HG03520 (cell line): Measurements from ENCODE around the gene DRC7.

Experiments used
- ATAC-seq: cut with Tn5 transposase; IDR thresholded peaks from one replicate; pipeline ENCODE4 v1.9.1; 2021; ENCODE audit warnings: mild to moderate bottlenecking, moderate library complexity; ENCODE audit not compliant: unreplicated experiment

DRC7 gene

DNA sequence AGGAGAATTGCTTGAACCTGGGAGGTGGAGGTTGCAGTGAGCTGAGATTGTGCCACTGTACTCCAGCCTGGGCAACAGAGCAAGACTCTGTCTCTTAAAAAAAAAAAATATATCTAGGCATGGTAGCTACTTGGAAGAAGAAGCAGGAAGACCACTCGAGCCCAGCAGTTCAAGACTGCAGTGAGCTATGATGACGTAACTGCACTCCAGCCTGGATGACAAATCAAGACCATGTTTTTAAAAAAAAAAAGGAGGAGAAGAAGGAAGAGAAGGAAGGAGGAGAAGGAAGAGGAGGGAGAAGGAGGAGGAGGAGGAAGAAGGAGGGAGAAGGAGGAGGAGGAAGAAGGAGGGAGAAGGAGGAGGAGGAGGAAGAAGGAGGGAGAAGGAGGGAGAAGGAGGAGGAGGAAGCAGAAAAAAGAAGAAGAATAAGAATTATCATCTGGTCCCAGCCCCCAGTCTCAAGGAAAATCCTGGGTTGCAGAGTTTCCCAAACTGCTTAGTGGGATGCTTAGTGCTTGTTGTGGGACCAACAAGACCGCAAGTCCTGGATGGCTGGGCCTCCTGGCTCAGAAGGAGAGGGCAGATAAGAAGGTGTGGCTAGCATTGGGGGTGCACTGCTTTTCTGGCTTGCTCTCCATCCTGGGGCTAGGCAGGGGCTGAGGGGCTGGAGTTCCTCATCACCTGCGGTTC lies 3.7 kb upstream of the DRC7 start:
- no peak for ATAC-seq

DNA sequence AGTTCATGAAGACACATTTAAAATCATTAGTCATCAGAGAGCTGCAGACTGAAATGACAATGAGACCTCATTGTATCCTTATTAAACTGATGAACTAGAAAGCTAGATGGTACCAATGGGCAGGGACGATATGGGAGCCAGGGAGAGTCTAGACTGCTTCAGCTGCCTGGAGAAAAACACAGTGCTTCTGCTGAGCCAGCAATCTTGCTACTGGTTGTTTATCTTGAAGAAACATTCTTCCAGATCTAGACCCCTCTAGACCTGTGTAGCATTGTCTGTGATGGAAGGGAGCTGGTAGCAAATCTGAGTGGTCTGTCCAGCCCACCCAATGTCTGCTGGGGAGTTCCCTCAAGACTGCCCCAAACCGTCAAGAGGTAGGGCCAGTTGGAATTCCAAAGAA lies 2.0 kb upstream of the DRC7 start:
- no peak for ATAC-seq

DNA sequence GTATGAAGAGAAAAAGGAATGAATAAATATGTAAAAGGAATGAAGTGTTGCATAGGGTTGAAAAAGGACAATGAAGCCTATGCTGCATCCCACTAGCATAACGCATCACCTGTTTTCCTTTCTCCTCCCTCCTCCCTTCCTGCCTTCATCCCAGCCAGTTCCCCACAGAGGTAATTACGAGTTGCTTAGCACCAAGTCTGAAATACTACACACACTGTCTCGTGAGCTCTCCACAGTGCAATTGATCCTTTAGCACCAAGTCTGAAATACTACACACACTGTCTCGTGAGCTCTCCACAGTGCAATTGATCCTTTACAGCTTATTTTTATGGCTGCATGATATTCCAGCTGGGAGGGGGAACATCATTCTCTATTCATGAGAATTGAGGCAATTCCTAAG lies 1.1 kb upstream of the DRC7 start:
- ATAC-seq: no peak

DNA sequence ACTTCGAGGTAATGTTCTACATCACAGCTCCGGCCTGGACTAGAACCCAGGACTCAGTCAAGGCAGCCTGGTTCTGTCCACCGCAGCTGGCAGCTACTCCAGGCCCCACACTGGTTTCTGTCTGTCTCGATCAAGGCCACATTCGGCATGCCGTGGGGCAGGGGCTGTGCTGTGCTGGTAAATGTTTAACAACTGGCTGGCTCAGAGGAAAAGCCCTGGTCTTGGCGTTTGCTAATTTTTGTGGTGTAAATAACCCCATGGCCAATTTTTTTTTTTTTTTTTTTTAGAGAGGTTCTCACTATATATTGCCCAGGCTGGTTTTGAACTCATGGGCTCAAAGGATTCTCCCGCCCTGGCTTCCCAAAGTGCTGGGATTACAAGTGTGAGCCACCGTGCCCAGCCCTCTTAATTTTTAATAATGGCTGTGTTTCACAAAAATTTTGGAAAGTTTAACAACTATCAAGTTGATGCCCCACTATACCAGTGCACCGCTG lies 328 bp upstream of the DRC7 start:
- ATAC-seq: no peak

DNA sequence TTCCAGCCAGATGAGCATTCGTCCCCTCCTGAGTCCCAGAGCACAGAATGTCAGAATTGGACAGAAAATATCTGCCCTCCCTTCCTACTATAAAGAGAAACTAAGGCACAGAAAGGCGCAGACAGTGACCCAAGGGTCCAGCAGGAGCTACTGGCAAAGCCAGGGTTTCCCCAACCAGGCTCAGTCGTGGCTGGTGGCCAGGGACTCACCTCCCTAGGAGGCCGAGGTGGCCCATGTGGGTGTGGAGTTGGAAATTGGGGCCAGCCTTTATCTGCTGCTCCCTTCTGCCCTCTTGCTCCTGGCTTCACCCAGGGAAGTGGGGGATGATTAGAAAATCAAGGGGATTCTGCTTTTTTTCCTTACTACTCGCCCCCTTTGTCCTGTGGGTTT lies 1.1 kb downstream of the DRC7 start:
- ATAC-seq: no peak

DNA sequence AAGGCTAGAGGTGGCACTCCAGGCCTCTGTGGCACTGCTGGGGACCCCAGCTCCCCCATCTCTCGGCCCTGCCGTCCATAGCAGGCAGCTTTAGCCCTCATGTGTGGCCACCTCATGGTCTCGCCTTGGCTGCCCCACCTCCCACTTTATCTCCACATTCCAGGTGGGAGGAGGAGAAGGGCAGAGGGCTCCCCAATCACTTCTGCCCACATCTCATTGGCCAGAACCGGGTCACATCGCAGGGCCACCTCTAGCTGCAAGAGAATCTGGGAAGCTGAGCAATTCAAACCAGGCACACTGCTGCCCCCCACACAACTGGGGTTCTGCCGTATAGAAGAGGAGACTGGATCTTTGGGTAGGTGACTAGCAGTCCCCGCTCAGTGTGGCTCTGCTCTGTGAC lies 1.6 kb downstream of the DRC7 start:
- ATAC-seq: no peak

DNA sequence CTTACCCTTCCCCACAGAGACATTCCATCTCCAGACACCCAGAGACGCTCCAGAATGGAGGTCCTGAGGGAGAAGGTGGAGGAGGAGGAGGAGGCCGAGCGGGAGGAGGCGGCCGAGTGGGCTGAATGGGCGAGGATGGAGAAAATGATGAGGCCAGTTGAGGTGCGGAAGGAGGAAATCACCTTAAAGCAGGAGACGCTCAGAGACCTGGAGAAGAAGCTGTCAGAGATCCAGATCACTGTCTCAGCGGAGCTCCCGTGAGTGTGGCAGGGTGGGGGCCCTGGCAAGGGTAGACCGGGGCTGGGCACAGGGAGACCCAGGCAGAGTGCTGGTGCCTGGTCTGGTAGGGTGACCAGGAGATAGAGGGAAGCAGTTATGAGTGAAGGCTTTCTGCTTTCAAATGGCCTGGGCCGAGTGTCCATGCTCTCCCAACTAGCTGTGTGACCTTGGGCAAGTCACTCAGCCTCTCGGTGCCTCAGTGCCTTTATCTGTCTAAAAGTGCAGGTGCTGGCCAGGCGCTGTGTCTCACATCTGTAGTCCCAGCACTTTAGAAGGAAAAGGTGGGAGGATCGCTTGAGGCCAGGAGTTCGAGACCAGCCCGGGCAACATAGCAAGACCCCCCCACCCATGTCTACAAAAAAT lies 3.4 kb downstream of the DRC7 start:
- no peak for ATAC-seq

DNA sequence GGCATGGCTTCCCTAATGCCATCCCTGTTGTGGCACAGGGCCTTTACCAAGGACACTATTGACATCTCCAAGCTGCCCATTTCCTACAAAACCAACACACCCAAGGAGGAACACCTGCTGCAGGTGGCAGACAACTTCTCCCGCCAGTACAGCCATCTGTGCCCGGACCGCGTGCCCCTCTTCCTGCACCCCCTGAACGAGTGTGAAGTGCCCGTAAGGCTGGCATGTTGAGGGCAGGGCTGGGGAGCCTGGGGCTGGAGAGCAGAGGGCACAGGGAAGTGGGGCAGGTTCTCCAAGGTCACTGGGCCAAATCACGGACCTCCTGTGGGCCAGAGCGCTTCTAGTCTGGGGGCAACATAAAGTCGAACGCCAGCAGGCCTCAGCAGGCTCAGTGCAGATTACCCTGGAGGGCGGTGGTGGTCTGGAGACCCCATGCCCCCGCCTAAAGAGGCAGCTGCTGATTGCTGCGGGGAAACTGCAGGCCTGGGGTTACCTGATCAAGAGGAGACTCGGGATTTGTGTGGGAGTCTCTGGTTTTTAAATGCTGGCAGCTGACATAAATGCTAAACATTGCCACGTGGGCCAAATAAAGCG lies 4.3 kb downstream of the DRC7 start:
- no peak for ATAC-seq

DNA sequence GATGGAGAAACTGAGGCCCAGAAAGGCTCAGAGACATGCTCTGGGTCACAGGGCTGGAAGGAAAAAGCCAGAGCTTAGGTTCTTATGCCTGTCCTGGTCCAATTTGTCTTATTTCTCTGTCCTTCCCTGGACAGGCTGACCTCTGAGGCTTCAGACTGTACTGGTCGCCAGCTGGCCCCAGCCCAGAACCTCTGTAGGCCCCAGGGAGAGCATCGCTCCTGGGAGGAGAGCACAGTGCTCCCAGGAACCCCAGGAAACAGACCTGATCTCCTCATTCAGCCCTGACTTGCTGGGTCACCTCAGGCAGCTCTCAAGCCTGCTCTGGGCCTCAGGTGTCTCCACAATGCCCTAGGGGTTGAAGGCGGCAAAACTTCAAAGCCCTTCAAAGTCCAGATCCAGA lies 4.9 kb downstream of the DRC7 start:
- no peak for ATAC-seq

DNA sequence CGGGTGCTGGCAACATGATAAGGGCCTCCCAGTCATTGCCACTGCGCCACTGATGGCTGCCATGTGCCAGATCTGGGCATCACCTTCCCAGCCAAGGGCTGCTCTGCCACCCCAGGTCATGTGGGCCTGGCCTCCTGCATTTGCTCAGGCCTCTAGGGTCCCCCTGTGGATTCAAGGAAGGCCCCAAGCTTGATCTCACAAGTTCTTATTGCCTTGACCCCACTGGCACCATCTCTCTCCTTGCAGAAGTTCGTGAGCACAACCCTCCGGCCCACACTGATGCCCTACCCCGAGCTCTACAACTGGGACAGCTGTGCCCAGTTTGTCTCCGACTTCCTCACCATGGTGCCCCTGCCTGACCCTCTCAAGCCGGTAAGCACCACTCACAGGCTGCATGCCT lies 5.3 kb downstream of the DRC7 start:
- ATAC-seq: no peak

DNA sequence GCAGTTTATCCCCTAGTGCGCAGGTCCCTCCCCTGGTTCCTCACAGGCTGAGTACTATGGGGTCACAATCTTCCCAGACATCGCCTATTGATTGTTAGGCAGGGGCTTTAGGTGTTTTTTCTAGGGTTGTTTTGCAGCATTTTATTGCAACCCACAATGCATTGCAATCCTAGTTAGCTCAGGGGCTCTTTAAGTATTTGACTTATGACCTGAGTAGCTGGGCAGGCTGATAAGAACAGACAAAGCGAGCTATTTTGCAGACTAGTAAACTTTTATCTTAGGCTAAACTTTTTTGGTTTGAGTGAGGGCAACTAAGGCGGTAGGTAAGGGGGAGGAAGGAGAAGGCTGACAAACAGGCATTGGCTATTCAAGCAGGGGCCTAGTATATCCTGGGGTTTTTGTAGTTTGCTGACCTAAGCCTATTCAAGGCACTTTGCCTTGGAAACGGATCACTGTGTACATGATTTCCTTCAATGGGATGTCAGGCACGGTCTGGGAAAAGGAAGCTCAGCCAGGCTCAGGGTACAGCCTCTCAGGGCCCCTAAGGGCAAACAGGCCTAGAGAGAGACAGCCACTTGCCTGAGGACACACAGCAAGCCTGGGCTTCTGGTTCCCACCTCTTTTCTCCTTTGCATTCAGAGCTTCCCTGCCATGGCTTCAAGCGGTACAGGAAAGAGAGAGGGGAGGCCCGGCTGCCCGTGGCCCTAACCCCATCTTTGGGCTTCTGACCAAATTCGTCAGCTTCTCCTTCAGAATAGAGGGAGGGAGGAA lies 6.4 kb downstream of the DRC7 start:
- no peak for ATAC-seq

DNA sequence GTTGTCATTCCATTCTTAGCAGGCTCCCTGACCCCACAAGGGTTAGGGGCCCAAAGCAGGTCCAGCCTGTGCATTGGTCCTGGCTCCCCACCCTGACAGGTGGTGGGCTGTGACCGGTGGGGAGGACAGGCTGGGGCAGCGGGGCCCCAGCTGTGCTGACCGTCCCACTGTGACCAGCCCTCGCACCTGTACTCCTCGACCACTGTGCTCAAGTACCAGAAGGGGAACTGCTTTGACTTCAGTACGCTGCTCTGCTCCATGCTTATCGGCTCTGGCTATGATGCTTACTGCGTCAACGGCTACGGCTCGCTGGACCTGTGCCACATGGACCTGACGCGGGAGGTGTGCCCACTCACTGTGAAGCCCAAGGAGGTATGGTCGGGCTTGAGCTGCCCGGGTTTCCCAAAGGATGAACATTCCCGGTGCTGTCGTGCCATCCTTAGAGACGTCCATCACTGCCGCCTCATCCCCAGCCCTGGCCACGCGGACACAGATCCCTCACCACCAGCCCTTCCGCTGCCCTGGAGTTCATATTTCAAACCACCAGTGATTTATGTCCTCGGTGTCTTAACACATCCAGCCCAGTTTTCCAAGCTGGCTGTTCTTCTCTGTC lies 7.3 kb downstream of the DRC7 start:
- no peak for ATAC-seq

DNA sequence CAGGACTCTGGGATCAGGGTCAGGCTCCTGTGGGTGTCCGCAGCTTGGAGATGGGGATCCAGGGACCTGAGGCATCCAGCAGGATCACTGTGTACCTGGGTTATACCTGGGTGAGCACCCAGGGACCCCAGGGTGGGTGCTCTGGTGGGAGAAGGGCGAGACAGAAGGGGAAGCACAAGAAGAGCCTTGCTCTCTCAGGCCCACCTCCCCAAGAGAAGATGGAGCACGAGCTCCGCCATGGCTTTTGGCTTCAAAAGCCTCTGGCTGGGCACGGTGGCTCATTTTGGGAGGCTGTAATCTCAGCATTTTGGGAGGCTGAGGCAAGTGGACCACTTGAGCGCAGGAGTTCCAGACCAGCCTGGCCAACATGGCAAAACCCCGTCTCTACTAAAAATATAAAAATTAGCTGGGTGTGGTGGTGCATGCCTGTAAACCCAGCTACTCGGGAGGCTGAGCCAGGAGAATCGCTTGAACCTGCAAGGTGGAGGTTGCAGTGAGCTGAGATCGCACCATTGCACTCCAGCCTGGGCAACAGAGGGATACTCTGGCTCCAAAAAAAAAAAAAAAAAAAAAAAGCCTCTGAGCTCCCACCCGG lies 8.9 kb downstream of the DRC7 start:
- ATAC-seq: no peak

DNA sequence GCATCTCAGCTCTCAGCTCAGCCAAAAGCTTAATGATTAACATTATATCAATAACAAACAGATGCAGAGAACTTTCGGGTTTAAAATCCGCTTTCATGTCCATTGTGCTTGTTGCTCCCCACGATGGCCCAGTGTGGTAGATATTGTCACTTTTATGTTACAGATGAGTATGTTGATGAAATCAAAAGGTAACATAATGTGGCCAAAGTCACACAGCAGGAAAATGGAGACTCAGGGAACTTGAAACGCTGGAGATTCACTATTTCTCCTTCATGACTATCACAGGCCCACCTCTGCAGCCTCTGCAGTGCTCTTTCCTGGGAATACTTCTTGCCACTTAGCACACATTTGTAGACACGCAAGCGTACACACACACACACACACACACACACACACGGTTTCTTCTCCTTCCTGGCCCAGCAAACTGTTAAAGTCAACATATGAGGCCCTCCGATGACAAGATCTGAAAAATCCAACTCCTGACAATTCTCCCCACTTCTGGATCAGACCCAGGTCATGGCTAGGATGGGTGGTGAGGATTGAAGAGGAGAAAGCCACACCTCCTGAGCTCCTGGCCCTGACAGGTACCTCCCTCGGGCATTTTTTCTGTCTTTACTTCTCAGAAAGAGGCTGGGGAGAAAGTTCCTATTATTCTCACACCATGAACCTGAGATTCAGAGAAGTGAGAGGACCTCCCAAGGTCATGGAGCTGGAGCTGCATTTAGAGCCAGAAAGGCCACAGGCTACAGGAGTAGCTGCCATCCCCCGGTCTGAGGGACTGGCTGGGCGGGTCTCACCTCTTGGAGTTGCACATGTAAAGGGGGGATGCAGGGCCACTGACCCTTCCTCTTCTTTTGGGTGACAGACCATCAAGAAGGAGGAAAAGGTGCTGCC lies 9.7 kb downstream of the DRC7 start:
- no peak for ATAC-seq

DNA sequence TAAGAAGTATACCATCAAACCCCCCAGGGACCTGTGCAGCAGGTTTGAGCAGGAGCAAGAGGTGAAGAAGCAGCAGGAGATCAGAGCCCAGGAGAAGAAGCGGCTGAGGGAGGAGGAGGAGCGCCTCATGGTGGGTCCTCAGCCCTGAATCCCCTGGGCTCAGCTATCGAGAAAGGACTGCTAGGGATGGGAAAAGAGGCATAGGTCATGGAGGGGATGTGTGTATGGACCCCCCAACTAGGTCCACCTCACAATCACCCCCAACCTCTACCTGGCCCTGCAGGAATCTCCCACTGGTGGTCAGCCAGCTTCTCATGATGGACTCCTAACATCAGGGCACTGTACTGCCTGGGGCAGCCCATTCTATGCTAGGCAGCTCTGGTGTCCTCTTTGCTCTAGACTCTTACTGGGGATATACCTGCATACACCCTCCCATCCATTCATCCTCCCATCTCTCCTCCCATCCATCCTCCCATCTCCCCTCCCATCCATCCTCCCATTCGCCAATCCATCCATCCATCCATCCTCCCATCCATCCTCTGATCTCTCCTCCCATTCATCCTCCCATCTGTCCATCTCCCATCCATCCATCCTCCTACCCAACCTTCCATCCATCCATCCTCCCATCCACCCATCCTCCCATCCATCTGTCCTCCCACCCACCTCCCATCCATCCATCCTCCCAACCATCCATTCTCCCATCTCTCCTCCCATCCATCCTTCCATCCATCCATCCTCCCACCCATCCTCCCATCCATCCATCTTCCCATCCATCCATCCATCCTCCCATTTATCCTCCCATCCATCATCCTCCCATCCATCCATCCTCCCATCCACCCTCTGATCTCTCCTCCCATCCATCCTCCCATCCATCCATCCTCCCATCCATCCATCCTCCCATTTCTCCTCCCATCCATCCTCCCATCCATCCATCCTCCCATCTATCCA lies 10.6 kb downstream of the DRC7 start:
- no peak for ATAC-seq

DNA sequence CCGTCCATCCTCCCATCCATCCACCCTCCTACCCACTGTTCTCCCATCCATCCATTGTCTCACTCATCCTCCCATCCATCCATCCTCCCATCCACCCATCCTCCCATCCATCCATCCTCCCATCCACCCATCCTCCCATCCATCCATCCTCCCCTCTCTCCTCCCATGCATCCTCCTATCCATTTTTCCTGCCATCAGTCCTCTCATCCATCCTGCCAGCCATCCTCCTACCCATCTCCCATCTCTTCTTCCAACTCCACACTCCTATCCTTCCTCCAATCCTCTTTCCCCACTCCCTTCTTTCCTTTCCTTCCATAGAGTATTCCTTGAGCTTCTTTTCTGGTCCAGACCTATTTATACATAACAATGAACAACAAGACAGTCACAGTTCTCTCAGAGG lies 12.1 kb downstream of the DRC7 start:
- ATAC-seq: no peak

DNA sequence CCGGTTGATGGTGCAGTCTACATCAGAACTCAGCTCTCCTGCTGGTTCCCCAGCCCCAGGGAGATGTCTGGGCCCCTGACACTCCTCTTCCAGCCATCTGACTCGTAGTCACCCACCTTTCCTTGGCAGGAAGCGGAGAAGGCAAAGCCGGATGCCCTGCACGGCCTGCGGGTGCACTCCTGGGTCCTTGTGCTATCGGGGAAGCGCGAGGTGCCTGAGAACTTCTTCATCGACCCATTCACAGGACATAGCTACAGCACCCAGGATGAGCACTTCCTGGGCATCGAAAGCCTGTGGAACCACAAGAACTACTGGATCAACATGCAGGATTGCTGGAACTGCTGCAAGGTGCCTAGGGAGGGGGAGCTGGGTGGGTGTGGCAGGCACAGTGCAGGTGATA lies 12.7 kb downstream of the DRC7 start:
- ATAC-seq: no peak

DNA sequence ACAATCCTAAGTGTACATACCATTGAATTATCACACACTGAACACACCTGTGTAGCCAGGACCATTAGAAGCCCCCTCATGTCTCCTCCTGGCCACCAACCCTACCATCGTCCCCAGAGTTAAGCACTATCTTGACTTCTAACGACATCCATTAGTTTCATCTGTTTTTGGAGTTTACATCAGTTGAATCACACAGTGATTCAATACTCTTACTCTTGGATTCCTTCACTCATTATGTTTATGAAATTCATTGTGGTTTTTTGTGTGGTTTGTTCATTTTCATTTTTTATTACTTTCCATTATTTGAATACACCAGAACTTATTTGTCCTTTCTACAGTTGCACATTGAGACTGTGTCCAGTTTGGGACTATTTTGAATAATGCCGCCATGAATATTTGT lies 13.6 kb downstream of the DRC7 start:
- ATAC-seq: no peak

DNA sequence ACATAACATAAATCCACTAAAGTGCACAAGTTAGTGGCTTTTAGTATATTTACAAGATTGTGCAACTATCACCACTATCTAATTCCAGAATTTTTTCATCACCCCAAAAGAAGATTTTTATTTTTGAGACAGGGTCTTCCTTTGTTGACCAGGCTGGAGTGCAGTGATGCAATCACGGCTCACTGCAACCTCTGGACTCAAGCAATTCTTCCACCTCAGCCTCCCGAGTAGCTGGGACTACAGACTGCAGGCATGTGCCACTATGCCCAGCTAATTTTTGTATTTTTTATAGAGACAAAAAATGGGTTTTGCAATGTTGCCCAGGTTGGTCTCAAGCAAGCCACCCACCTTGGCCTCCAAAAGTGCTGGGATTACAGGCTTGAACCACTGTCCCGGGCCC lies 15.1 kb downstream of the DRC7 start:
- ATAC-seq: no peak
